GM19395 (cell line): ENCODE data around the gene GABRA5.
"Not testable (repeated sequence)": the region's sequence is repeated elsewhere in the genome, so short reads cannot be mapped to it uniquely, and the experiment has no call there.

Experiments used
- ATAC-seq: cut with Tn5 transposase; IDR thresholded peaks from one replicate; pipeline ENCODE4 v1.9.1; 2021; ENCODE audit warnings: mild to moderate bottlenecking, moderate library complexity; ENCODE audit not compliant: unreplicated experiment

Gene GABRA5

GRCh38 chr15:26866298-26867199 is at the start of gene GABRA5:
Gene GABRA5, plus strand, starts transcription at chr15:26867062. Its CDS starts 2,187 bp downstream, at chr15:26869249.
- no peak for ATAC-seq

GRCh38 chr15:26831191-26831590 is 35.7 kb upstream of the GABRA5 start:
- not testable (repeated sequence) for ATAC-seq

GRCh38 chr15:26831951-26832350 is 34.9 kb upstream of the GABRA5 start:
- no peak for ATAC-seq

DNA sequence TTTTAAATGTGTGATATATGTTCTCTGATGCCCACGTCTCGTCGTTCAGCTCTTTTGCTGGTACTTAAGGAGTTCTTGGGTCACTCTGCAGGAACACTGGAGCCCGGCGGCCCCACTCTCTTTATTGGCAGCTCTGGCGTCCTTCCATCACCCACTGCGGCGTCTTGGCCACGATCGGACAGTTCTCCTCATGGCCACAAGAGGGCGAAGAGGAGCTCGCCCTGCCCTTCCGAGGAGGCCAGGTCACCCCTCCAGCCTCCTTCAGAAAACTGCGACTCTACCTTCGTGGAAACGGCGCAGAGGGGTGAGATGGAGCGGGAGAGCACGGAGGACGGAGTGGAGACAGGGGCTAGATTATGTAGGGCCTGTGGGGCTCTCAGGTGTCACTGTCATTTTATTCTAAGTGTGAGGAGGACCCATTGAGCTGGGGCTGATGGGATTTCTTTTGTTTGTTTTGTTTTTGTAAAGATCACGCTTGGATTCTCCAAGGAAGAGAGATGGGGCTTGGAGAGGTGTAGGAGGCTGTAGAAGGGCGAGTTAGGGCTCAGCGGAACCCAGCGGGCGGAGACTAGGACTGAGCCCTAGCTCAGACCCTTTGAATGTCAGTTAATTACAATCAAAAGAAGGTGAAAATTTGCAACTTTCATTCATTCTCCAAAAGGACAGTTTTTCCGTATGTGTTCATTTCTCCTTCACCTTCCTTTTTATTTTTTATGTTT is 28.0 kb upstream of the GABRA5 start:
- no peak for ATAC-seq

DNA sequence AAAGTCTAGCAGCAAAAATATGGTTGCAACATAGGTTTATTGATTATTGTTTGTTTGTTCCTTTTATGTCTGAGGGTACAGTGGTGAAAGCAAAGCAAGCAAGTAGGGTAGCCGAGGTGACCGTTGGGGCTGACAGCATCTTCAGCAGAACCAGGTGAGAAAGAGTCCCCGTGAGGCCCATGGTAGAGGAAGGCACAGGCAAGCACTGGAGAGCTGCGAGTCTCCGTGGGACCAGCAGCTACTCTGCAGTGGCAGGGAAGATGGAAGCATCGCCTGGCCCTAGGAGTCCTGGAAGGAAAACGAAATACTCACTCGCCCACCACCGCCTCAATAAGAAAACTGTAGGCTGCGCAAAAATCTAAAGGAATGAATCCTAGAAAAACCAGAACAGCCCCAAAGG is 25.3 kb upstream of the GABRA5 start:
- no peak for ATAC-seq

GRCh38 chr15:26841941-26842340 is 24.9 kb upstream of the GABRA5 start:
- ATAC-seq, result no peak

DNA sequence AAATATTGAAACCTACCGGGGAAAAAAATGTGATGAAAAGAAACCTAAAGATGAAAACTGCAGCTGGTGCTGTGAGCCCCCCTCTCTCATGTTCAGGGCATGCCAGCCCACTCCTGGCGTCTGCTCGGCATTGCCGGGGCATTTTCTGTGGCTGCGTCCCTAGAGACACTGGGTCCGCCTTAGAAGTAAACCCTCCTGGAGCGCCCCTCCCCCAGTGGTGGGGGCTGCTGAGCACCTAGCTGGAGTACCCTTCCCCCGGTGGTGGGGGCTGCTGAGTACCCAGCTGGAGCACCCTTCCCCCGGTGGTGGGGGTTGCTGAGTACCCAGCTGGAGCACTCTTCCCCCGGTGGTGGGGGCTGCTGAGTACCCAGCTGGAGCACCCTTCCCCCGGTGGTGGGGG is 24.5 kb upstream of the GABRA5 start:
- ATAC-seq, result no peak

- ATAC-seq, result no peak
These were observed 22.0 kb upstream of the GABRA5 start for GRCh38 chr15:26844901-26845300.

DNA sequence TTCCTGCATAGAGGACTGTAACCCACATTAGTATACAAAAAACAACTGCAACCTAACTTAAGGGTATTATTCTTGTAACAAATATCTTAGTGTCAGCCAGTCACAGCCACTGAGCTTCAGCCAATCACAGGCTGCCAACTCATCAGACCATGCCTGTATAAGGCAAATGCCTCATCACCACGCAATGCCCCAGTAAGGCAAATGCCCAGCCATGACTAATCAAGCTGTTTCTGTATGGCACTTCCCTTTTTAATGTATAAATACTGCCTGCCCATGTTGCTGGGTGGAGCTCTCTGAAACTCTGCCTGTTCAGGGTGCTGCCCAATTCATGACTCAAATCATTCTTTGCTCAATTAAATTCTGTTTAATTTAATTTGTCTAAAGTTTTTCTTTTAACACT is 18.4 kb upstream of the GABRA5 start:
- ATAC-seq, result no peak

DNA sequence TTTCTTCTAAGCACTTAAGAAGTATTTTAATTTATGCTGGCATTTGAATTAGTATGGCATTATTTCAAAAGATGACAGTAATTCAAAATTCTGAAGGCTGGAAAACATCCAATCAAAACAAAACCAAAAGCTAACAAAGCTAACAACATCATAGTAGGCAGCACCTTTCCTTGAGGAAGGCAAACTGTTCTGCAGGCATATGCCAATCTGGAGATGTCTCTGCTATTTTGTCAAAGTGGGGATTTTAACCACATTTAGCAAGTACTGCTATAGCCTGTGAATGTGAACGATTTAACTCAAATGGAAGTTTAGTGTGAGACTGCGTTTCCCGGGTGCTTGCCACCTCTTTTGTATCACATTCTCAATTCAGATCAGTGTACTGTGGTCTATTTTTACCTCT is 16.7 kb upstream of the GABRA5 start:
- no peak for ATAC-seq

- ATAC-seq, result no peak
These were observed 13.9 kb upstream of the GABRA5 start for GRCh38 chr15:26852980-26853379.

DNA sequence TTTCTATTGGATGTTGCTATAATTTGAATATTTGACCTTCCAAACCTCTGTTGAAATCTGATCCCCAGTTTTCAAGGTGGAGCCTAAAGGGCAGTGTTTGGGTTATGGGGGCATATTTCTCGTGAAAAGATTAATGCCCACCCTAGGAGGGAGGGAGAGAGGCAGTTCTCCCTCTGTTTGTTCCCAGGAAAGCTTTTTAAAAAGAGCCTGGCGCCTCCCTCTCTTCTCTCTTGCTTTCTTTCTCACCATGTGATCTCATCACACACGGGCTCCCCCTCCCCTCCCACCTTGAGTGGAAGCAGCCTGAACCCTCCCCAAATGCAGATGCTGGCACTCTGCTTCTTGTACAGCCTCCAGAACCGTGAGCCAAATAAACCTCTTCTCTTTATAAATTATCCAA is 12.4 kb upstream of the GABRA5 start:
- ATAC-seq, result no peak

- ATAC-seq, result no peak
These were observed 2.1 kb upstream of the GABRA5 start for GRCh38 chr15:26864664-26865191.

DNA sequence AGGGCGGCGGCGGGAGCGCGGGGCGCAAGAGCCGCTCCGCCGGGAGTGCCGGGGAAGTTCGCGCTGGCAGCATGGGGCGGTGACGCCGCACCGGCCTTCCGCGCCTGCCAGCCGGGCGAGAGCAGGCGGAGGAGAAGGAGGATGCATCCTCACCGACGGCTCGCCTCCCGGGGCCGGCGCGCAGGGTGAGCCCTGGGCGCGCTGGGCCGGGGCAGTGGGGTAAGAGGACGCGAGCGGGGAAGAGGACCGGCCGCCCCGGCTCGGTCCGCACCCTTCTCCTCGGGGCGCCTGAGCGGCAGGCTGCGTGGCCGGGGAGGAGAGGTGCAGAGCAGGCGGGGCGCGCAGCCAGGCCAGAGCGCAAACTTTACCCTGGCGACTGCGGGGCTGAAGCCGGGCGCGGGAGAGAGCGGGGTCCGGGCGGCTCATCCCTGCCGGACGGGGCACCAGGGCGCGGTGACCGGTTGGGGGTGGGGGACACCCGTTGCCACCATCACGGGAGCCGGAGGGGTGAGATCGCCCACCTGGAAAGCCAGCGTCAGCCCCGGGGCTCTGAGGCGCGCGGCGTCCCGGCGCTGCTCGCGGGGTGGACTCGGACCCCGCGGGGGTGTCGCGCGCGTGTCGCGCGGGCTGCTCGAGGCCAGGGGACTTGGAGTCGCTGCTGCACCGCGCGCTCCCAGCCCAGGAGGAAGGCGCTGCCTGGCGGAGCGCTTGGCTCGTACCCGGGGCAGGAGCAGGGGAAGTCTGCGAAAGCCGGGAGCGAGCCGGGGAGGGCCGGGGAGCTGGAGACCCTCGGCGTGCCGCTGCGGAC is 542 bp downstream of the GABRA5 start:
- no peak for ATAC-seq

- ATAC-seq, result no peak
These were observed 1.3 kb downstream of the GABRA5 start for GRCh38 chr15:26868029-26868685.

- ATAC-seq, result no peak
These were observed 2.8 kb downstream of the GABRA5 start for GRCh38 chr15:26869628-26870027.

- ATAC-seq, result no peak
These were observed 3.5 kb downstream of the GABRA5 start for GRCh38 chr15:26870346-26870745.

- ATAC-seq, result no peak
These were observed 5.3 kb downstream of the GABRA5 start for GRCh38 chr15:26872206-26872605.

GRCh38 chr15:26873846-26874245 is 7.0 kb downstream of the GABRA5 start:
- ATAC-seq, result no peak

GRCh38 chr15:26874774-26875475 is 8.1 kb downstream of the GABRA5 start:
- ATAC-seq, result no peak
